ENCODE measurements around the gene GABRG3.

The GABRG3 gene

GRCh38 chr15:27095886-27096624 is 125.1 kb downstream of the GABRG3 start:
- in situ Hi-C loops (cut with MboI; ENCODE audit: low pct_unique_long_range_greater_than_20kb, low sequenced_read_pairs, unreplicated experiment), result no loop called here
- TF ChIP-seq CTCF (IDR thresholded peaks at IDR 0.05; ENCODE audit: extremely low read depth, insufficient read depth, missing control alignments), result no peak
- DNase-seq (ENCODE audit: low spot score), result no peak

DNA sequence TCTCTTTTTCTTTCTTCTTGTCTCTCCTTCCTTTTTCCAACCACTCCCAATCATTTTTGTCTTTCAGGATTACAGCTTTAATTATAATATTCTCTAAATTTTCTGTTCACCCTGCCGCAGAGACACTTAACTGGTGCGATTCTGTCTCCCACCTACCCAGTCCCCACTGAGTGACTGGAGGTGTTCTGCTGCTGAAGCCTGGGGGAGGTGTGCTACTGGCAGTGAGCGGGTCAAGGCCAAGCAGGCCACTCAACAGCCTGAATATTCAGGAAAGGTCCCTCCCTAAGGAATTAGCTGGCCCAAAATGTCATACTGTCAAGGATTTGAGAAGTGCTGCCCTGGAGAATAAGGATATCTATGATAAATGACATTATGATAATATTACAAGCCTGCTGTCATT is 126.5 kb downstream of the GABRG3 start:
- in situ Hi-C loops (cut with MboI; ENCODE audit: low pct_unique_long_range_greater_than_20kb, low sequenced_read_pairs, unreplicated experiment), result no loop called here
- no peak for TF ChIP-seq CTCF (IDR thresholded peaks at IDR 0.05; ENCODE audit: extremely low read depth, insufficient read depth, missing control alignments)

GRCh38 chr15:27101982-27102381 is 131.0 kb downstream of the GABRG3 start:
- in situ Hi-C loops (cut with MboI; ENCODE audit: low pct_unique_long_range_greater_than_20kb, low sequenced_read_pairs, unreplicated experiment), result no loop called here
- no peak for DNase-seq (ENCODE audit: low spot score)
- TF ChIP-seq CTCF (IDR thresholded peaks at IDR 0.05; ENCODE audit: extremely low read depth, insufficient read depth, missing control alignments), result no peak

More for the DNA sequence above, 126.5 kb downstream of the GABRG3 start:
- DNase-seq (ENCODE audit: low spot score), result no peak

DNA sequence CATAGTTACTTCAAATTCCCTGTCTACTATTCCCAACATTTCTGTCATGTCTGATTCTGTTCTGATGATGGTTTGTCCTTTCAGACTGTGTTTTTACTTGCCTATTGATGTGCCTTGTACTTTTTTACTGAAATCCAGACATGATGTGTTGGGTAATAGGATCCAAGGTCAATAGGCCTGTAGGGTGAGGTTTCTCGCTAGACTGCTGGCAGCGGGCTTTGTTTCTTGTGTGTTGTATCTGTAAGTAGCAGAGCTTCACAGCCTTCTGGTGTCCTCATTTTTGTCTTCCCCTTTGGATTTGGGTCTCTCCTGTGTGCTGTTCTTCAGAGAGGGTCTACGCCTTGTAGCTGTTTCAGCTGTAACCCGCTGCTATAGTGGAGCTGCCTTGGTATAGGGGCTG is 140.3 kb downstream of the GABRG3 start:
- no peak for DNase-seq (ENCODE audit: low spot score)
- in situ Hi-C loops (cut with MboI; ENCODE audit: low pct_unique_long_range_greater_than_20kb, low sequenced_read_pairs, unreplicated experiment), result no loop called here
- no peak for TF ChIP-seq CTCF (IDR thresholded peaks at IDR 0.05; ENCODE audit: extremely low read depth, insufficient read depth, missing control alignments)

DNA sequence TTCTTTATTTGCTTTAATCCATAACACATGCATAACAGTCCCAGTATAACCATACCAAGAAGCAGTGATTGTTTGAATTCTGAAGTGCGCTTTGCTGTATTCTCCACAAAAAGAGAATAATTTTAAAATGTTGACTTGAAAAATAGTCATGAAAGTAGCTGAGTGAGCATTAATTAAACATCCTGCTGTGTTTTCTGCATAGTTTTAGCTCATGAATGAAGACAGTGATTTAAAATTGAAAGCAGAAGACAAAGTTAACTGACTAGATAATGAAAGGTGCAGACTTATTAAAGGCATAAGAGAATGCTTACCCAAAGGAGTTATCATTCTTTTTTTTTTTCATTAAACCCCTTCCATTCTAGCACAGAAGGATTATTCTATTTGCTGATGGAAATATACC is 143.5 kb downstream of the GABRG3 start:
- DNase-seq (ENCODE audit: low spot score), result no peak
- in situ Hi-C loops (cut with MboI; ENCODE audit: low pct_unique_long_range_greater_than_20kb, low sequenced_read_pairs, unreplicated experiment), result no loop called here
- no peak for TF ChIP-seq CTCF (IDR thresholded peaks at IDR 0.05; ENCODE audit: extremely low read depth, insufficient read depth, missing control alignments)

- no peak for TF ChIP-seq CTCF (IDR thresholded peaks at IDR 0.05; ENCODE audit: extremely low read depth, insufficient read depth, missing control alignments)
Measured at GRCh38 chr15:27119695-27120266, 148.8 kb downstream of the GABRG3 start.

More at GRCh38 chr15:27119695-27120266, 148.8 kb downstream of the GABRG3 start:
- in situ Hi-C loops (cut with MboI; ENCODE audit: low pct_unique_long_range_greater_than_20kb, low sequenced_read_pairs, unreplicated experiment), result no loop called here
- no peak for DNase-seq (ENCODE audit: low spot score)
